ENCODE data around the gene TM9SF4.

TM9SF4 gene

DNA sequence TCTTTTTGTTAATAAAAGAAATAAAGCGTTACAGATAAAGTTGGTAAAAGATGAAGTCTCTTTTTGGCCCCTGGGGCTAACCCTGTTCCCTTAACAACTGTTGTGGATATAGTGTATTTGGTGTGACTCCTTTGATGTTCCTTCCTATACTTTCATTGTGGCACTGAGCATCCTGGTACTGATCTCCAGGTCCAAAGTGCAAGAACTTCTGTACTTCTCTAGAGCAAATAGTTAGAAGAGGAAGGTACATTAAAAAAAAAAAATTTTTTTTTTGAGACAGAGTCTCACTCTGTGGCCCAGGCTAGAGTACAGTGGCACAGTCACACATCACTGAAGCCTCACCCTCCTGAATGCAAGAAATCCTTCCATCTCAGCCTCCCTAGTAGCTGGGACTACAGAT lies 104.4 kb downstream of the TM9SF4 start:
- DNase-seq: no peak

DNA sequence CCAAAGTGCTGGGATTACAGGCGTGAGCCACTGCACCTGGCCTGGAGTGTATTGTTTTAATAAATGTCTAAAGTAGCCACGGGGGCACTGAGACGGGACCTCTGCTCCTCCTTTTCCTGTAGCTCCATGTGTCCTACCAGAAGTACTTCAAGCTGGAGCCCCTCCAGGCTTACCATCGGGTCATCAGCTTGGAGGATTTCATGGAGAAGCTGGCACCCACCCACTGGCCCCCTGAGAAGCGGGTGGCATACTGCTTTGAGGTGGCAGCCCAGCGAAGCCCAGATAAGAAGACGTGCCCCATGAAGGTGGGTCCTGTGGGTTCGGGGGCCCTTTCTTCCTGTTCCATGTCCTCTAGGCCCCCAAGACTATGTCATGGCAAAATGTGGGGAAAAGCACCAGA lies 105.6 kb downstream of the TM9SF4 start:
- DNase-seq: no peak

DNA sequence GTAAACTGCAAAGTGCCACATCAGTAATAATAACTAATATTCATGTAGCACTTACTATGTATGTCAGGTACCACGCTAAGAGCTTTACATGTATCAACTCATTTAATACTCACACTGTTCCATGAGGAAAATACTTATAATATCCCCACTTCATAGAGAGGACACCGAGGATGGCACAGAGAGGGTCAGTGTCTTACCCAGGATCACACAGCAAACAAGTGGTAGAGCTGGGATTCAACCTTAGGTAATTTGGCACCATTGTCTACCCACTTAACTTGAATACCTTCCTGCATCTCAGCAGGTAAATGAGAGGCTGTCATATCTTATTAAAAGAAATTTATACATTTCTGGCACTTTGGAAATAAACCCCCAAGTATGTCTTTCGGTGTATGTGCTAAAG lies 106.2 kb downstream of the TM9SF4 start:
- DNase-seq: no peak

DNA sequence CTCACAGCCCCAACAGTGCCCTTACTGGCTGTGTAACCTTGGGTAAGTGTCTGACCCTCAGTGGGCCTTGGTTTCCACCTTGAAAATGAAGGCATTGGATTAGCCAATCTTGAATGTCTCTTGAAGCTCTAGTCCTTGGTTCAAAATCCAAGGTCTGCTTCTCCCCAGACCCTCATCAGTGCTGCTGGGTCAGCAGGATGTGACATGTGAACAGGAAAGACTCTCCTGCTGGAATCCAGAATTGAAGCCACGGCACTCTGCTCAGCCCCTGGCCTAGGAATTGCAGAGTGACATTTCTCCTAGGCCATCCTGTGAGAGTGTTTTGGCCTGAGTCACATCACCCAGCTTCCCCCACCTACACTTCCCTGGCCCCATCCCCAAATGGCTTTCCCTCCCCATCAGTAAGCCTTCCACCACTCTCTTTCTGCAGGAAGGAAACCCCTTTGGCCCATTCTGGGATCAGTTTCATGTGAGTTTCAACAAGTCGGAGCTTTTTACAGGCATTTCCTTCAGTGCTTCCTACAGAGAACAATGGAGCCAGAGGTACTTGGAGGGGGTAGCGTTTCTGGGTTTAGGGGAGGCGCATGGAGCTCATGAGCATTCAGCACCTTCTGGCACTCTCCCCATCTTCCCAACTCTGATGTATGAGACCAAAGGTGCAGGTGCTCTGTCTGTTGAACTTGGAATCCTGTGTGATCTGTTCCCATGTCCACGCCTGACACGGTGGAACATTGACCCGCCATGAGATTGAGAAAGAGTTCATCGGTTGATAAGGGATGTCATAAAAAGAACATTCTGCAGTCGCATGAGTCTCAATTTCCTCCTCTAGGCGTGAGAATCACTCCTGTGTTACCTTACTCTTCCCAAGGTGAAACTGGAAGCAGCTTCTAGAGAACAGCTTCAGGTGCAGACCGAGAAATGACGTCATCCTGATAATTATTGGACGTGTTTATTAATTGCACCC lies 106.9 kb downstream of the TM9SF4 start:
- DNase-seq: no peak

Measured in activated CD4-positive, alpha-beta T cell treated with anti-CD3 and anti-CD28 coated beads, Interleukin-2, amount 50 U/mL, for 1 hour (primary cell).